K562 (cell line): ENCODE measurements around the gene VPS13C. TPM values are rescaled to one million over a fixed set of nuclear protein-coding genes. Genes with fewer than 3 reads are reported as not detected.

Source experiments
- ATF3 ChIP-seq, 2 experiments: fragments of 450-650 bp in 1 of 2; sonication (generic) in 1 of 2; formaldehyde crosslinking in 1 of 2; IDR thresholded peaks in 1 of 2; conservative IDR thresholded peaks in 1 of 2; 2 replicates each; pipeline versions ENCODE4 v1.6.1 to v1.8.1; 2016 to 2023; ENCODE audit warnings: mild to moderate bottlenecking in 2 of 2, moderate library complexity in 2 of 2, inconsistent platforms in 1 of 2, missing genetic modification reagents in 1 of 2
- CEBPG ChIP-seq, 3 experiments: fragments of 200-800 bp in 1 of 3; sonication (Bioruptor generic) in 1 of 3; sonication (generic) in 1 of 3; formaldehyde crosslinking in 1 of 3; IDR thresholded peaks in 2 of 3; conservative IDR thresholded peaks in 1 of 3; 2 replicates each; pipeline versions ENCODE4 v1.6.1 to v1.8.0; 2016 to 2022; ENCODE audit warnings: missing compliant biosample characterization in 2 of 3, missing genetic modification characterization in 2 of 3, mild to moderate bottlenecking in 1 of 3, missing genetic modification reagents in 1 of 3
- NFE2 ChIP-seq: IDR thresholded peaks from 2 replicates; pipeline ENCODE4 v1.6.1; 2014; ENCODE audit warnings: antibody characterized with exemption, low read depth
- PBX2 ChIP-seq, 2 experiments: IDR thresholded peaks in 1 of 2; conservative IDR thresholded peaks in 1 of 2; 2 replicates each; pipeline ENCODE4 v1.6.1; 2016; ENCODE audit warnings: low read depth in 2 of 2, mild to moderate bottlenecking in 1 of 2, missing compliant biosample characterization in 1 of 2, missing genetic modification characterization in 1 of 2, moderate library complexity in 1 of 2
- RCOR1 ChIP-seq, 2 experiments: IDR thresholded peaks; 2 replicates each; pipeline ENCODE4 v1.6.1; 2012; ENCODE audit warnings: low read depth in 2 of 2, low read length in 2 of 2, borderline replicate concordance in 1 of 2, improper control_type of control experiment in 1 of 2
- TBL1XR1 ChIP-seq, 2 experiments: IDR thresholded peaks; 2 replicates each; pipeline ENCODE4 v1.6.1; 2012; ENCODE audit warnings: improper control_type of control experiment in 2 of 2, low read length in 2 of 2, mild to moderate bottlenecking in 1 of 2
- TRIM24 ChIP-seq, 2 experiments: fragments of 450-650 bp; IDR thresholded peaks; 2 replicates each; pipeline ENCODE4 v1.6.1; 2016
- polyA plus RNA-seq, 8 experiments: library from polyadenylated mRNA; depleted of rRNA in 4 of 8; stranded (reverse) in 5 of 8; unstranded in 3 of 8; fragments of >200 nt; fragmentation: Nextera tagmentation in 2 of 8; fragmentation: Illumina TruSeq in 1 of 8; extraction: Ambion mirVana in 2 of 8; extraction: Trizol in 1 of 8; gene quantifications; 2 replicates each; pipeline versions ENCODE4 v1.2.1 to v1.2.3, GENCODE V29; 2011 to 2014; ENCODE audit warnings: inconsistent platforms in 1 of 8, missing spikeins in 1 of 8
- total RNA-seq, 7 experiments: library from RNA; depleted of rRNA in 6 of 7; stranded (reverse); fragments of >200 nt in 6 of 7; fragmentation: Illumina TruSeq in 2 of 7; extraction: Trizol in 2 of 7; gene quantifications; 2 replicates each; pipeline versions ENCODE4 v1.2.1 to v1.2.3, GENCODE V29; 2011 to 2021; ENCODE audit warnings: low replicate concordance in 1 of 7
- TF ChIP-seq, protein P1 (sequence below): fragments of 200-800 bp; sonication (Bioruptor generic); IDR thresholded peaks from 2 replicates; pipeline ENCODE4 v1.6.1; 2017; ENCODE audit warnings: missing genetic modification characterization, missing compliant biosample characterization
- TF ChIP-seq, protein P2 (sequence below): fragments of 250-450 bp; sonication (Bioruptor Pico); IDR thresholded peaks from 2 replicates; pipeline ENCODE4 v1.8.0; 2021; ENCODE audit warnings: moderate library complexity, mild to moderate bottlenecking, inconsistent platforms

Gene VPS13C
- total and polyA plus RNA-seq, 9 of the 15 experiments (the other 6 are each of a cell fraction or from before 2014, with no cell fraction given) = 5.2 to 32.3 (median 15.7) TPM

- peak; percentile 44; the same call in 1 of the 2 replicates for TF ChIP-seq ATF3 (IDR thresholded peaks at IDR 0.05)
- TF ChIP-seq ATF3 (CRISPR knock-in tag; conservative IDR thresholded peaks at IDR 0.05) = no peak
- peak in 1 of 2 experiments; percentile 38; a peak in 1 of 4 replicates for TF ChIP-seq TRIM24 (IDR thresholded peaks at IDR 0.05)
- TF ChIP-seq, protein P1, sequence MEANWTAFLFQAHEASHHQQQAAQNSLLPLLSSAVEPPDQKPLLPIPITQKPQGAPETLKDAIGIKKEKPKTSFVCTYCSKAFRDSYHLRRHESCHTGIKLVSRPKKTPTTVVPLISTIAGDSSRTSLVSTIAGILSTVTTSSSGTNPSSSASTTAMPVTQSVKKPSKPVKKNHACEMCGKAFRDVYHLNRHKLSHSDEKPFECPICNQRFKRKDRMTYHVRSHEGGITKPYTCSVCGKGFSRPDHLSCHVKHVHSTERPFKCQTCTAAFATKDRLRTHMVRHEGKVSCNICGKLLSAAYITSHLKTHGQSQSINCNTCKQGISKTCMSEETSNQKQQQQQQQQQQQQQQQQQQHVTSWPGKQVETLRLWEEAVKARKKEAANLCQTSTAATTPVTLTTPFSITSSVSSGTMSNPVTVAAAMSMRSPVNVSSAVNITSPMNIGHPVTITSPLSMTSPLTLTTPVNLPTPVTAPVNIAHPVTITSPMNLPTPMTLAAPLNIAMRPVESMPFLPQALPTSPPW (CRISPR knock-in tag) = no peak
- TF ChIP-seq CEBPG (CRISPR knock-in tag; IDR thresholded peaks at IDR 0.05) = no peak
- peak in 1 of 2 experiments; percentile 73; a peak in 2 of 4 replicates for TF ChIP-seq CEBPG (tag; conservative IDR thresholded peaks at IDR 0.05 in 1 of 2, IDR thresholded peaks at IDR 0.05 in 1 of 2)
- no peak for TF ChIP-seq TBL1XR1 (IDR thresholded peaks at IDR 0.05; ENCODE audit: low read length in 2 of 2)
- no peak for TF ChIP-seq PBX2 (CRISPR knock-in tag; IDR thresholded peaks at IDR 0.05; ENCODE audit: low read depth)
- TF ChIP-seq PBX2 (tag; conservative IDR thresholded peaks at IDR 0.05; ENCODE audit: low read depth) = no peak
- TF ChIP-seq NFE2 = no peak
- TF ChIP-seq, protein P2, sequence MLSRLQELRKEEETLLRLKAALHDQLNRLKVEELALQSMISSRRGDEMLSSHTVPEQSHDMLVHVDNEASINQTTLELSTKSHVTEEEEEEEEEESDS = no peak
- no peak for TF ChIP-seq RCOR1 (IDR thresholded peaks at IDR 0.05; ENCODE audit: borderline replicate concordance in 1 of 2, low read depth in 2 of 2, low read length in 2 of 2)
These were observed 172.0 kb downstream of the VPS13C start (continued) for GRCh38 chr15:61888074-61888780.
